Measurements from ENCODE around the gene ZNF678.

ZNF678 gene

GRCh38 chr1:227543283-227544066 is 19.9 kb upstream of the ZNF678 start:
- H3K9me3 ChIP-seq, result no peaks in the 10 kb centered on the region
- peaks cover 29% of the 10 kb centered on the region for H3K27me3 ChIP-seq
- TF ChIP-seq, protein P1, sequence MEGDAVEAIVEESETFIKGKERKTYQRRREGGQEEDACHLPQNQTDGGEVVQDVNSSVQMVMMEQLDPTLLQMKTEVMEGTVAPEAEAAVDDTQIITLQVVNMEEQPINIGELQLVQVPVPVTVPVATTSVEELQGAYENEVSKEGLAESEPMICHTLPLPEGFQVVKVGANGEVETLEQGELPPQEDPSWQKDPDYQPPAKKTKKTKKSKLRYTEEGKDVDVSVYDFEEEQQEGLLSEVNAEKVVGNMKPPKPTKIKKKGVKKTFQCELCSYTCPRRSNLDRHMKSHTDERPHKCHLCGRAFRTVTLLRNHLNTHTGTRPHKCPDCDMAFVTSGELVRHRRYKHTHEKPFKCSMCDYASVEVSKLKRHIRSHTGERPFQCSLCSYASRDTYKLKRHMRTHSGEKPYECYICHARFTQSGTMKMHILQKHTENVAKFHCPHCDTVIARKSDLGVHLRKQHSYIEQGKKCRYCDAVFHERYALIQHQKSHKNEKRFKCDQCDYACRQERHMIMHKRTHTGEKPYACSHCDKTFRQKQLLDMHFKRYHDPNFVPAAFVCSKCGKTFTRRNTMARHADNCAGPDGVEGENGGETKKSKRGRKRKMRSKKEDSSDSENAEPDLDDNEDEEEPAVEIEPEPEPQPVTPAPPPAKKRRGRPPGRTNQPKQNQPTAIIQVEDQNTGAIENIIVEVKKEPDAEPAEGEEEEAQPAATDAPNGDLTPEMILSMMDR (IDR thresholded peaks at IDR 0.05), result no peak
- no peaks in the 10 kb centered on the region for H3K36me3 ChIP-seq
- H3K4me1 ChIP-seq (ENCODE audit: control insufficient read depth in 1 of 2, insufficient read depth in 1 of 2, low read depth in 1 of 2, low read length in 1 of 2), result peaks cover 9 to 10% of the 10 kb centered on the region in 2 experiments
- H3K4me3 ChIP-seq (ENCODE audit: low read depth in 1 of 2, low read length in 1 of 2), result no peak overlapping the region
- no peak overlapping the region for H3K27ac ChIP-seq

DNA sequence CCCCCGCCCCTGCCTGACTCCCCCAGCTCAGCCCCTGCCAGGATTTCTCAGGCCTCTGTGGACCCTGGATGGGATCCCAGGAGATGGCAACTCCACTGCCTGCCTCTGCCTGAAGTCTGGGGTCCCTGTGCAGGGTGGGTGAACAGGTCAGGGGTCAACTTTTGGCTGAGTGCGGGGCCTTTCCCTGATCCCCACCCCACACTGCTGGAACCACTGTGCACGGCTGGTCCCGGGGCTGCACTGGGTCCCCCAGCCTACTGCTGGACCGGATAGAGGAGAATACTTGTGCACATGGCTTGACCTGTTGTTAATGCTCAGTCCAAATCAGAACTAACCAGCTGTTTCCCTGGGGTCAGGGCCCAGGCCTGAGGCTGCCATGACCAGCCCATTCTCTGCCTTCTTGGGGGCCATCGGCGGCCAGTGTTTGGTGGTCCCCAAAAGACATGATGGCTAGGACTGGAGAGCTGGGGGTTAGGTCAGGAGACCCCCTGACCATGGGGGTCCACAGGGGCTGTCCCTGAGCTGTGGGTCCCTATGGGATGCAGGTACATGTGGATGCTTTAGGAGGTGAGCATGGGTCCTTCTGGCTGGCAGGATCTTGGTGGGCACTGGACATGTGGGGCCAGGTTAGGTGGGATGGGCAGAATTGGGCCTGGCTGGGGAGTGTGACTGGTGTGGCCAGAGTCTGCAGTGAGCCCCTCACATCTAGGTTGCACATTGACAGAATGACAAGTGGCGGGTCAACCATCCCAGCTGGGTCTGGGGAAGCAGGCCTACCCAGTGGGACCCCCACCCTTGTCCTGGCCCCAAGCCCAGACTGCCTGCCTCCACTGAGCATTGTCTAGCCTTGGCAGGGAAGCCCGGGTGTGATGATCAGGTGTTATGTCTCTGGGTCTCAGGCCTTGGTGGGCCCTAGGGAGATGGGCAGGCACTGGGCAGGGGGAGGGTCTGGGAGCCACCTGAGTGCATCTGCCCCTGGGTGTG is 19.0 kb upstream of the ZNF678 start:
- Histone ChIP-seq H3K27ac (no peak overlapping the region), H3K9me3 (no peaks in the 10 kb centered on the region), H3K27me3 (peaks cover 29% of the 10 kb centered on the region), H3K4me1 (ENCODE audit: control insufficient read depth in 1 of 2, insufficient read depth in 1 of 2, low read depth in 1 of 2, low read length in 1 of 2) (peaks cover 9 to 10% of the 10 kb centered on the region in 2 experiments), H3K36me3 (no peaks in the 10 kb centered on the region), H3K4me3 (ENCODE audit: low read depth in 1 of 2, low read length in 1 of 2) (no peak overlapping the region)
- TF ChIP-seq, protein P1 (IDR thresholded peaks at IDR 0.05), result no peak

GRCh38 chr1:227545361-227545760 is 18.0 kb upstream of the ZNF678 start:
- TF ChIP-seq, protein P1 (IDR thresholded peaks at IDR 0.05), result no peak
- no peak overlapping the region for H3K4me3 ChIP-seq (ENCODE audit: low read depth in 1 of 2, low read length in 1 of 2)

GRCh38 chr1:227546059-227546458 is 17.3 kb upstream of the ZNF678 start:
- Histone ChIP-seq H3K9me3 (no peaks in the 10 kb centered on the region), H3K27ac (no peak overlapping the region), H3K36me3 (no peaks in the 10 kb centered on the region), H3K4me3 (ENCODE audit: low read depth in 1 of 2, low read length in 1 of 2) (no peak overlapping the region), H3K4me1 (ENCODE audit: control insufficient read depth in 1 of 2, insufficient read depth in 1 of 2, low read depth in 1 of 2, low read length in 1 of 2) (peaks cover 9 to 10% of the 10 kb centered on the region in 2 experiments), H3K27me3 (peaks cover 18% of the 10 kb centered on the region)
- TF ChIP-seq, protein P1 (IDR thresholded peaks at IDR 0.05), result no peak

More at GRCh38 chr1:227545361-227545760, 18.0 kb upstream of the ZNF678 start:
- H3K9me3 ChIP-seq, result no peaks in the 10 kb centered on the region
- H3K27ac ChIP-seq, result no peak overlapping the region
- peaks cover 9 to 10% of the 10 kb centered on the region in 2 experiments for H3K4me1 ChIP-seq (ENCODE audit: control insufficient read depth in 1 of 2, insufficient read depth in 1 of 2, low read depth in 1 of 2, low read length in 1 of 2)
- no peaks in the 10 kb centered on the region for H3K36me3 ChIP-seq
- peaks cover 25% of the 10 kb centered on the region for H3K27me3 ChIP-seq

- TF ChIP-seq, protein P1 (IDR thresholded peaks at IDR 0.05), result no peak
- H3K4me3 ChIP-seq (ENCODE audit: low read depth in 1 of 2, low read length in 1 of 2), result no peak overlapping the region
- no peaks in the 10 kb centered on the region for H3K36me3 ChIP-seq
- H3K9me3 ChIP-seq, result no peaks in the 10 kb centered on the region
- H3K4me1 ChIP-seq (ENCODE audit: control insufficient read depth in 1 of 2, insufficient read depth in 1 of 2, low read depth in 1 of 2, low read length in 1 of 2), result peaks cover 9 to 10% of the 10 kb centered on the region in 2 experiments
- no peak overlapping the region for H3K27ac ChIP-seq
- H3K27me3 ChIP-seq, result peaks cover 11% of the 10 kb centered on the region
Observed at GRCh38 chr1:227546598-227547309, 16.6 kb upstream of the ZNF678 start.
